SK-N-MC (cell line): ENCODE results near the gene TRAPPC4.
A peak's percentile ranks its signal among the peaks of the same experiment; 100 is the strongest.
"Not testable (repeated sequence)": the region's sequence is repeated elsewhere in the genome, so short reads cannot be mapped to it uniquely, and the experiment has no call there.

Experiments used
- DNase-seq: peaks from one replicate; pipeline ENCODE4 v3.0.0-alpha.2; 2011; ENCODE audit warnings: low read depth, low spot score
- H3K27ac ChIP-seq: fragments of 200-600 bp; sonication (generic); 2 replicates; pipeline ENCODE4 v1.5.1; 2016; ENCODE audit warnings: mixed run types
- H3K36me3 ChIP-seq: fragments of 200-600 bp; sonication (generic); 2 replicates; pipeline ENCODE4 v1.6.1; 2017; ENCODE audit warnings: antibody characterized with exemption, low read length, mixed read lengths; ENCODE audit not compliant: insufficient read depth
- H3K4me3 ChIP-seq: fragments of 200-600 bp; sonication (generic); 2 replicates; pipeline ENCODE4 v1.5.1; 2016
- H3K9ac ChIP-seq: fragments of 200-600 bp; sonication (generic); 2 replicates; pipeline ENCODE4 v1.8.0; 2017; ENCODE audit warnings: mixed run types, mixed read lengths; ENCODE audit not compliant: insufficient read length
- H3K9me3 ChIP-seq: fragments of 200-600 bp; sonication (generic); 2 replicates; pipeline ENCODE4 v1.6.1; 2017; ENCODE audit warnings: low read depth, mild to moderate bottlenecking, antibody characterized with exemption, low read length, moderate library complexity, mixed read lengths
- EZH2 ChIP-seq: fragments of 200-600 bp; sonication (generic); IDR thresholded peaks from one replicate; pipeline ENCODE4 v1.6.1; 2017; ENCODE audit warnings: antibody characterized with exemption
- FOXP2 ChIP-seq: optimal IDR thresholded peaks from 2 replicates; pipeline ENCODE3; 2011; ENCODE audit warnings: mild to moderate bottlenecking, moderate library complexity; ENCODE audit not compliant: insufficient read depth; ENCODE audit errors: extremely low read length, control extremely low read depth
- POLR2AphosphoS5 ChIP-seq: IDR thresholded peaks from 2 replicates; pipeline ENCODE4 v1.6.1; 2012; ENCODE audit warnings: mild to moderate bottlenecking, low read depth, low read length, borderline replicate concordance

TRAPPC4 gene

DNA sequence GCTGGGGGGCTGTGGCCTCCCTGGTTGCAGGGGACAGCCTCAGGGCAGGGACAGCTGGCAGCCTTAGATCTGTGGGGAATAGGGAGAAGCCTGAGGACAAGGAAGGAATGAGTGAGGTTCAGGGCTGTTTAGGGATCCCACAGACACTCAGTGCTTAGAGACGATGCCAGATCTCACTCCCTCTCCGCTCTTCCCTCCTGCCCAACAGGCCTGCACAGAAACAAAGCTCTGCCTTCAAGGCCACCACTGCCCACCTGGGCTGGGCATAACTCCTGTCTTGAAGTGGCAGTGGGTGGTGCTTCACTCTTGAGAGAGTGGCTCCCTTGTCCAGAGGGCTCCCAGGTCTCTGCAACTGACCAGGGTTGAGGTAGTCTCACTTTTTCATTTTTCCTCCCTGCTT, 33.7 kb upstream of the TRAPPC4 start:
- Histone ChIP-seq H3K4me3 (no peak overlapping the region), H3K9ac (no peak overlapping the region), H3K9me3 (no peaks in the 10 kb centered on the region), H3K36me3 (no peaks in the 10 kb centered on the region), H3K27ac (no peak overlapping the region; the same call in 1 of the 2 replicates)
- TF ChIP-seq POLR2AphosphoS5 (no peak), FOXP2 (no peak), EZH2 (no peak)
- no peak for DNase-seq

DNA sequence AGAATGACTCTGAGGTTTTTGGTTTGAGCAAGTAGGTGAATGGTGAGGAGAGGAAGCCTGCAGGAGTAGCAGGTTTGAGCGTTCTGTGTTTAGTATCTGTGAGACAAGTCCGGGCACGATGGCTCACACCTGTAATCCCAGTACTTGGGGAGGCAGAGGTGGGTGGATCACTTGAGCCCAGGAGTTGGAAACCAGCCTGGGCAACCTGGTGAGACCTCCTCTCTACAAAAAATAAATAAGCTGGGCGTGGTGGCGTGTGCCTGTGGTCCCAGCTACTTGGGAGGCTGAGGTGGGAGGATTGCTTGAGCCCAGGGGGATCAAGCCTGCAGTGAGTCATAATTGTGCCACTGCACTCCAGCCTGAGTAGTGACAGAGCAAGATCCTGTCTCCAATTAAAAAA, 30.3 kb upstream of the TRAPPC4 start:
- H3K9me3 ChIP-seq, result no peaks in the 10 kb centered on the region
- H3K27ac ChIP-seq, result no peak overlapping the region
- H3K36me3 ChIP-seq, result no peaks in the 10 kb centered on the region
- H3K9ac ChIP-seq, result no peak overlapping the region
- no peak for DNase-seq
- TF ChIP-seq FOXP2 (no peak), POLR2AphosphoS5 (no peak)
- H3K4me3 ChIP-seq, result no peak overlapping the region

DNA sequence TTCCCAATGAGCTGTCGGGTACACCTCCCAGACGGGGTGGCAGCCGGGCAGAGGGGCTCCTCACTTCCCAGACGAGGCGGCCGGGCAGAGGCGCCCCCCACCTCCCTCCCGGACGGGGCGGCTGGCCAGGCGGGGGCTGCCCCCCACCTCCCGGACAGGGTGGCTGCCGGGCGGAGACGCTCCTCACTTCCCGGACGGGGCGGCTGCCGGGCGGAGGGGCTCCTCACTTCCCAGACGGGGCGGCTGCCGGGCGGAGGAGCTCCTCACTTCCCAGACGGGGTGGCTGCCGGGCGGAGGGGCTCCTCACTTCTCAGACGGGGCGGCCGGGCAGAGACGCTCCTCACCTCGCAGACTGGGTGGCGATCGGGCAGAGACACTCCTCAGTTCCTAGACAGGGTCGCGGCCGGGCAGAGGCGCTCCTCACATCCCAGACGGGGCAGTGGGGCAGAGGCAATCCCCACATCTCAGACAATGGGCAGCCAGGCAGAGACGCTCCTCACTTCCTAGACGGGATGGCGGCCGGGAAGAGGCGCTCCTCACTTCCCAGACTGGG, 27.0 kb upstream of the TRAPPC4 start:
- DNase-seq, H3K9ac ChIP-seq, H3K4me3 ChIP-seq, H3K27ac ChIP-seq, H3K36me3 ChIP-seq, H3K9me3 ChIP-seq: not testable (repeated sequence)

DNA sequence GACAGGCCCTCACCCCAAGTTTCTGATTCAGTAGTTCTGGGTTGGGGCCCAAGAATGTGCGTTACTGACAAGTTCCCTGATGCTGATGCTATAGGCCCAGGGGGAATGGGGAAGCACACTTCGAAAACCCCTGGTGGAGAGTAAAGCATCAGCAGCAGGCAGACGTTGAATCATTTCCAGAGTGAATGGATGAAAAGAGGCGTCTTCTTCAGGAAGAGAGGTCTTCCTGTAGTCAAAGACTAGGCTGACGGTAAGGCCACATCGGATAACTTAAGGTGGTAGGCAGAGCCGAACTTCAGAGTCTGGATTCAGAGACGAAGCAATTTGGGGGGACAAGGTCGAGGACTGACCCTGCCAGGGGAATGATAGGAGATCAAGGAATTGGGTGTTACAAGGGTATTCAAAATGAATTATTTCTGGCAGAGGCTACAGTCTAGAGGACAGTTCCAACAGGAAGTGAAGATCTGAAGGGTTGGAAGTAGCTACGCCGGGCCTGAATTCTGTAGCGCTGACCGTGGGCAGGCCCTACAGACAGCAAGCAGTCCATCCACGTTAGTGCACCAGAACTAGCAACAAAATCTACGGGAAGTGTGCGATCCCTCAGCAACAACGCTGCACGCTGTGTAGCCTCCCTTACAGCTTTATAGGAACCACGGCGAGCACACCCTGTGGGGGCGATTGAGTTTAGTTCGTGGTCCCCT, 21.5 kb upstream of the TRAPPC4 start:
- TF ChIP-seq POLR2AphosphoS5, result no peak; the same call in 1 of the 2 replicates
- Histone ChIP-seq H3K36me3 (peaks cover 23% of the 10 kb centered on the region), H3K9ac (peak overlapping the region; percentile 87), H3K27ac (0 out of 2 replicates have a peak overlapping the region, but pooled peaks have one; percentile 37), H3K9me3 (no peaks in the 10 kb centered on the region), H3K4me3 (peak overlapping the region; percentile 97)
- no peak for DNase-seq

DNA sequence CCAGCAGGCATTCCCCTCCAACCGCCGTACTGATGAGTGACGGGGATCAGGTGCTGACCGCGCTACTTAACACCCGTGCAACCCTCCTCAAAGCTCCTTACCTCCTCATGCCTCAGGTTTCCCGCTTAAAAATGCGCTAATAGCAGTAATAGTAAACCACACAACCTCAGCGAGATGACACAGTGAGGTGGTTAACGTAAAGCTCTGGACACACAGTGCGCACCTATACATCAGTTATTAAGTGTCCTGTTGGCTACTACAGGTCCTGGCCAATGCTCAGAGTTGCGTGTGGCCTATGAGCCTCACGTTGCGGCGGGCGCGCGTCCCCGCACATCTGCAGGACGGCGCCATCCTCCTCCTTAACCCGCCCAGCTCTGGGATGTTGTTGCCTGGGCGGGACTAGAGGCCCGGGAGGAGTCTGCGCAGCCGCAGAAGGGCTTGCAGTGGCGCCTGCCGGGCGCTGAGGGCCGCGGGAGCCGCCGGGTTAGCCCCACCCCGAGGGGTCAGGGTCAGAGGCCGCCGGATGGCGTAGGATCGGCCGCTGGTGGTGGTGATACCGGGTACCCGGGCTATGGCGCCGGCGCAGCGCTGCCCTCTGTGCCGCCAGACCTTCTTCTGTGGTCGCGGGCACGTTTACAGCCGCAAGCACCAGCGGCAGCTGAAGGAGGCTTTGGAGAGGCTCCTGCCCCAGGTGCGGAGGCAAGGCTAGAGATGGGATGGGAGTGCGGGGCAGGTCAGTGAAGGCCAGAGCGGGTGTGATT, 20.8 kb upstream of the TRAPPC4 start, which contains the start of gene CENATAC:
Gene CENATAC, plus strand, starts transcription at position 512 of the 761 bp plus-strand sequence. Its CDS starts 60 bp downstream, at position 572.
- Histone ChIP-seq H3K9me3 (no peaks in the 10 kb centered on the region), H3K27ac (0 out of 2 replicates have a peak within 1 kb of the TSS, but pooled peaks have one; percentile 37), H3K36me3 (peaks cover 29% of the 10 kb centered on the region), H3K4me3 (peak within 1 kb of the TSS; percentile 97), H3K9ac (peak within 1 kb of the TSS; percentile 87)
- DNase-seq, result peak; percentile 28
- TF ChIP-seq FOXP2 (peak; percentile 60), POLR2AphosphoS5 (peak; percentile 97), EZH2 (no peak)

DNA sequence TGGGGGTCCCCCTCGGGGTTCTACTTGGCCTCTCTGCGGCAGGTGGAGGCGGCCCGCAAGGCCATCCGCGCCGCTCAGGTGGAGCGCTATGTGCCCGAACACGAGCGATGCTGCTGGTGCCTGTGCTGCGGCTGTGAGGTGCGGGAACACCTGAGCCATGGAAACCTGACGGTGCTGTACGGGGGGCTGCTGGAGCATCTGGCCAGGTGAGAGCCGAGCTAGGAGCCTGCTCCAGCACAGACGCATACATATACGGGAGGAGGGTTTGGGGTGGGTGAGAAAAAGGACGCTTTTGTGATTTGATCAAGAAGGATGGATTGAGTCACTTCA, 20.2 kb upstream of the TRAPPC4 start:
- Histone ChIP-seq H3K36me3 (peaks cover 34% of the 10 kb centered on the region), H3K9me3 (no peaks in the 10 kb centered on the region), H3K4me3 (peak overlapping the region; percentile 97), H3K9ac (peak overlapping the region; percentile 87), H3K27ac (no peak overlapping the region)
- no peak for DNase-seq
- TF ChIP-seq FOXP2 (no peak), EZH2 (no peak)

DNA sequence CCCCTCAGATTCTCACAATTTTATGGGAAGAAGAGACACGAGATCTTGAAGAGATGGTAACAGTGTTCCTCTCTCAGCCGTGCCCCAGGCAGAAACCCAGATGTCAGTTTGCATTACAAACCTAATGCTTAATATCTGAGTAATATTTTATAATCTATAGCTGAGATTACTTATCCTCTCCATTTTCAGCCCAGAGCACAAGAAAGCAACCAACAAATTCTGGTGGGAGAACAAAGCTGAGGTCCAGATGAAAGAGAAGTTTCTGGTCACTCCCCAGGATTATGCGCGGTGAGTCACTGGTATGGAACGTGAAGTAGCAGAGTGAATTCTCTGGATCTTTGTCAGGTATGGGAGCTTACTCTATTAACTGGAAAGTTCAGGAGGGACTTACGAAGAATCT, 19.7 kb upstream of the TRAPPC4 start:
- peak overlapping the region; percentile 97 for H3K4me3 ChIP-seq
- TF ChIP-seq FOXP2 (no peak), EZH2 (no peak), POLR2AphosphoS5 (no peak)
- peak overlapping the region; percentile 87 for H3K9ac ChIP-seq
- H3K36me3 ChIP-seq, result peaks cover 36% of the 10 kb centered on the region
- H3K9me3 ChIP-seq, result no peaks in the 10 kb centered on the region
- 0 out of 2 replicates have a peak overlapping the region, but pooled peaks have one; percentile 23 for H3K27ac ChIP-seq
- DNase-seq, result no peak

DNA sequence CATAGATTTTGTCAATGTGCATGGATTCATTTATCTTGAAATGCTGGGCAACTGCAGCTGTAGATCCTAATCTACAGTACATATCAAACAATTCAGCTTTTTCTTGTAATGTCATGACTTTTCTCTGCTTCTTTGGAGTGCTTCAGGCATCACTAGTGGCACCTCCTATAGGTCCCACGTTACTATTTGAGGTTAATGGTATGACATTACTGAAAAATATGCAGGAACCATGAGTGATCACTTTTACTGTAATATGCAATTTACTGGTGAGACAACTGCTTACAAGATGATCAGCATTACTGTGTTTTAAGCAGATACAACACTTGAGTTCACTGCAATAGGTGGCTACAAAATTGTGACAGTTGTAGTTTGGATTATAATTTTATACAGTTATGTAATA, 17.7 kb upstream of the TRAPPC4 start:
- 0 out of 2 replicates have a peak overlapping the region, but pooled peaks have one; percentile 42 for H3K27ac ChIP-seq

More for the DNA sequence above, 17.7 kb upstream of the TRAPPC4 start:
- H3K9me3 ChIP-seq, result no peaks in the 10 kb centered on the region
- no peak overlapping the region for H3K9ac ChIP-seq
- peaks cover 42% of the 10 kb centered on the region for H3K36me3 ChIP-seq
- no peak for DNase-seq
- no peak overlapping the region for H3K4me3 ChIP-seq
- TF ChIP-seq EZH2 (no peak), POLR2AphosphoS5 (no peak), FOXP2 (no peak)
